ENCODE results near the gene DENND1A.
A peak's percentile ranks its signal among the peaks of the same experiment; 100 is the strongest.
"Not testable (repeated sequence)": the region's sequence is repeated elsewhere in the genome, so short reads cannot be mapped to it uniquely, and the experiment has no call there.

The DENND1A gene, protein sequence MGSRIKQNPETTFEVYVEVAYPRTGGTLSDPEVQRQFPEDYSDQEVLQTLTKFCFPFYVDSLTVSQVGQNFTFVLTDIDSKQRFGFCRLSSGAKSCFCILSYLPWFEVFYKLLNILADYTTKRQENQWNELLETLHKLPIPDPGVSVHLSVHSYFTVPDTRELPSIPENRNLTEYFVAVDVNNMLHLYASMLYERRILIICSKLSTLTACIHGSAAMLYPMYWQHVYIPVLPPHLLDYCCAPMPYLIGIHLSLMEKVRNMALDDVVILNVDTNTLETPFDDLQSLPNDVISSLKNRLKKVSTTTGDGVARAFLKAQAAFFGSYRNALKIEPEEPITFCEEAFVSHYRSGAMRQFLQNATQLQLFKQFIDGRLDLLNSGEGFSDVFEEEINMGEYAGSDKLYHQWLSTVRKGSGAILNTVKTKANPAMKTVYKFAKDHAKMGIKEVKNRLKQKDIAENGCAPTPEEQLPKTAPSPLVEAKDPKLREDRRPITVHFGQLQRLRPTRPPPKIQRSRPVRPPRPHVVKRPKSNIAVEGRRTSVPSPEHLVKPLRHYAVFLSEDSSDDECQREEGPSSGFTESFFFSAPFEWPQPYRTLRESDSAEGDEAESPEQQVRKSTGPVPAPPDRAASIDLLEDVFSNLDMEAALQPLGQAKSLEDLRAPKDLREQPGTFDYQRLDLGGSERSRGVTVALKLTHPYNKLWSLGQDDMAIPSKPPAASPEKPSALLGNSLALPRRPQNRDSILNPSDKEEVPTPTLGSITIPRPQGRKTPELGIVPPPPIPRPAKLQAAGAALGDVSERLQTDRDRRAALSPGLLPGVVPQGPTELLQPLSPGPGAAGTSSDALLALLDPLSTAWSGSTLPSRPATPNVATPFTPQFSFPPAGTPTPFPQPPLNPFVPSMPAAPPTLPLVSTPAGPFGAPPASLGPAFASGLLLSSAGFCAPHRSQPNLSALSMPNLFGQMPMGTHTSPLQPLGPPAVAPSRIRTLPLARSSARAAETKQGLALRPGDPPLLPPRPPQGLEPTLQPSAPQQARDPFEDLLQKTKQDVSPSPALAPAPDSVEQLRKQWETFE
- 16.1 to 18.4 reads per million in 2 donors for total RNA-seq

DNA sequence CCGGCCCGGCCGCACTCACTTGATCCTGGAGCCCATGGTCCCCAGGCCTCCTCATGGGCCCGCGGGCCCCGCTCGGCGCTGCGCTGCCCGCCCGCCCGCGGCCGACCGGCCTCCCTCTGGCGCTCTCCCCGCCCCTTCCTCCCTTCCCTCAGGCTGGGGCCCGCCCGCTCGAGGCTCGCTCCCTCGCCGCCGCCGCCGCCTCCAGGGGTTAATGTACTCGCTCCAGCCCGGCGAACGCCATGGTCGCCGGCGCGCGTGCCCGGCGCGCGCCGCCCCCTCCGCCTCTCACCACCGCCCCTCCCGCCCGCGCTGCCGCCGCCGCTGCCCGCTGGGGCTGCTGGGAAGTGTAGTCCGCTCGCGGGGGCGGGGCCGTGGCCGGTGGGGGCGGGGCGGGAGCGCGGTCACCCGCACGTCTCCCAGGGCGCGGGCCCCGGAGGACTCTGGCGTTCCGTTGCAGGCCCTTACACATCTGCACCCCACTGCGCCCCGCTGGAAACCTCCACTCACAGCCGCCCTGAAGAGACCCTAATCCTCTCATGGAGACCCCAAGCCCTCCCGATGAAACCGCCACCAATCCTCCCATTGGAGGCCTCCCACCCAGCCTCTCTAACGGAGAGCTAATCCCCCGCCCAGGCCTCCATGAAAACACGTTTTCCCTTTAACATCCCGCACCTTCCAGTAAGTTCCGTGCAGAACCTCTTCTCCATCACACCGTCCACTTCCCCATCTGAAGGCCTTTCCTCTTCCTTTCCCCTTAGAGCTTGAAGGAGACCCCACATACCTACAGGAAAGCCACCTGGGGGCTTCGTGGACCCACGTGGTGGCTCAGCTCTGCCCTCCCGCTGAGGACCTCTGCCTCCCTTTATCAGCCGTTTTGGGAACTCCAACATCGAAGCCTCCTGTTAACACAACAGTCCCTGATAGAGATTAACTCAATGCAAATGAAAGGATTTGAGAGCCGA, at the start of gene DENND1A:
Gene DENND1A, minus strand, starts transcription at position 257 of the 962 bp plus-strand sequence. Its CDS starts 221 bp downstream, at position 36.
- peak; percentile 81 for DNase-seq

DNA sequence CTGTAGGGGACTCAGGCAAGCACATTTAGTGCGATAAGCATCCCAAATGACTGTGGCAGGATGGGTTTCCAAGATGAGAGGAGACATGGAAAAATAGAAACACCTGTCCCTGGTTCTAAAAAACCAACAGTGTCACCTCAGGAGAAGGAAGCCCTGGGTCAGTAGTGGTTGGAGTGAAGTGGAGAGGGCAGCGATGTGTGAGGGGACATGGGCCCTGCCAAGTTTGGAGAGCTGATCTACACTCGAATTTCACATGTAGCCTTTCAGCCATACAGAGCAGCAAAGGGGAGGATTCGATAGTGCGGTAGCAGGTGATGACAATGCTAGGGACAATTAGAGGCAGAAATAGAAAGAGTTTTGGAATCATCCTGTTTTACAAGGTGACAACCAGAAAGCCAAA, 49.1 kb upstream of the DENND1A start:
- no peak for DNase-seq

DNA sequence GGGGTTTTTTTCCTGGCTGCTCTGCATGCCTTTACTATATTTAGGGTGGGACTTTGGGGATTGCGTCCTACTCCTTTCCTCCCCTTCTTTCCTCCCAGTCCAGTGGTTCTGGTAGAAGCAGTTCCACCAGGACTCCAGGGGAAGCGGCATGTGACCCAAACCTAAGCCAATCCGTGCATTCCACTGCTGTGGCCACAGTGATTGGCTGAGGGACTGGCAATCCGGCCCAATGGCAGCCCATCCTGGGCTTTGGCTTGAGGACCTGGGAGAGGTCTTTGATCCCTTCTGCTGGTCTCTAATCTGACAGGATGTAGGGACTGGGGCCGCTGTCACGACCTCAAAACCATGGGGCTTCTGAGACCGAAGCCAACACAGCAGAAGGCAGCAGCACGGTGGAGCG, 46.7 kb upstream of the DENND1A start:
- not testable (repeated sequence) for DNase-seq

DNA sequence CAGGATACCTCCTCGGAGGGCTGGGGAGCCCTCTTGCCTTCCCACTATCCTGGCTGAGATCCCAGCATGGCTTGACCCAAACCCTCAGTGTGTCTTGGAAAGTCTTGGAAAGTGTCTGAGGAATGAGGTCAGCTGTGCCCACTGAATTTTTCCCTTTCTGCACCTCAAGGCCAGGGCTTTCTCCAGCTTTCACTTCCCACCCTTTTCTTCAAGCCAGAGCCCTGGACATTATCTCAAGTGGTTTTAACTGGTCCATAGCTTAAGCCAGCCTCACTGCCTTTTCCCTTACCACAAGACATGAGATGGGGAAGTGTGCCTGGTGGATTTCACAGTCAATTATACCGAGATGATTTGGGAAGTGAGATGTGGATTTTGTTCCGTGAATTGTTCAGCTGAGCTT, 45.9 kb upstream of the DENND1A start:
- DNase-seq, result no peak

DNA sequence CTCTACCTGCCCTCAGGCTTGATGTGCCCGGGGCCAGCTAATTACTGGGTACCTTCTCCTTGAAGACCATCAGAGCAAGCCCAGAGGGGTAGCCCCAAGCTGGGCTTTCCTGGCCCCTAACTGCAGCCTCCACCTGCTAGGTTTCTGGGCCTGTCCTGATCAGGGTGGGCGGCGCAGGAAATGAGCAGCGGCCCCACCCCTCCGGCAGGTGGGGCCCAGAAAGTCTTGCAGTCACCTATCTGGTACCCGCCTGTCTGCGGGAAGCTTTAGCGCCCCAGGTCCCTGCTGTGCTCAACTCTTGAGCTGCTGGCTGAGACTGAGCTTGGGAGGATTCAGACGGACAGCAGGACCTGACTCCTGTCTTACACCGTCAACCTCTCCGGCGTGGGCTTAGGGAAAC, 44.5 kb upstream of the DENND1A start:
- DNase-seq, result no peak

DNA sequence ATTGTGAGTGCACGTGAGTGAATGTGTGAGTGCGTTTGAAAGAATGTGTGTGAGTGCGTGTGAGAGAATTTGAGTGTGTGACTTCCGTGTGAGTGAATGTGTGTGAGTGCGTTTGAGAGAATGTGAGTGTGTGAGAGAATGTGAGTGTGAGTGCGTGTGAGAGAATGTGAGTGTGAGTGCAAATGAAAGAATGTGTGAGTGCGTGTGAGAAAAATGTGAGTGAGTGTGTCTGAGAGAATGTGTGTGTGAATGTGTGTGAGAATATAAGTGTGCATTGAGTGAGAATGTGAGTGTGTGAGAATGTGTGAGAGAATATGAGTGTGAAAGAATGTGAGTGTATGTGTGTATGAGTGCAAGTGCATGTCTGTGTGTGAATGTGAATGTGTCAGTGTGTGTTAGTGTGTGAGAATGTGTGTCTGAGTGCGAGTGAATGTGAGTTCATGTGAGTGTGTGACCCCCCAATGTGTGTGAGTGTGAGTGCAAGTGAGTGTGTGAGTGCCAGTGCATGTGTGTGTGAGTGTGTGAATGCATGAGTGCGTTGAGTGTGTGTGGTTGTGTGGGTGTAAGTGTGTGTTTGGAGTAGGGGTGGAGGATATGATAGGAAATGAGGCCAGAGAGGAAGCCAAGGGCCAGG, 43.8 kb upstream of the DENND1A start:
- DNase-seq, result no peak

DNA sequence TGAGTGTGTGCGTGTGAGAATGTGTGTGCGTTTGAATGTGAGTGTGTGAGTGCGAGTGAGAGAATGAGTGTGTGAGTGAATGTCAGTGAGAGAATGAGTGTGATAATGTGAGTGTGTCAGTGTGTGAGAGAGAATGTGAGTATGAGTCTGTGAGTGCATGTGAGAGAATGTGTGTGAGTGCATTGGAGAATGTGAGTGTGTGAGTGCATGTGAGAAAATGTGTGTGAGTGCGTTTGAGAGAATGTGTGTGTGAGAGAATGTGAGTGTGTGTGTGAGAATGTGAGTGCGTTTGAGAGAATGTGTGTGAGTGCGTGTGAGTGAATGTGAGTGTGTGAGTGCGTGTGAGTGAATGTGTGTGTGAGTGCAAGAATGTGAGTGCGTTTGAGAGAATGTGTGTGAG, 42.7 kb upstream of the DENND1A start:
- no peak for DNase-seq

DNA sequence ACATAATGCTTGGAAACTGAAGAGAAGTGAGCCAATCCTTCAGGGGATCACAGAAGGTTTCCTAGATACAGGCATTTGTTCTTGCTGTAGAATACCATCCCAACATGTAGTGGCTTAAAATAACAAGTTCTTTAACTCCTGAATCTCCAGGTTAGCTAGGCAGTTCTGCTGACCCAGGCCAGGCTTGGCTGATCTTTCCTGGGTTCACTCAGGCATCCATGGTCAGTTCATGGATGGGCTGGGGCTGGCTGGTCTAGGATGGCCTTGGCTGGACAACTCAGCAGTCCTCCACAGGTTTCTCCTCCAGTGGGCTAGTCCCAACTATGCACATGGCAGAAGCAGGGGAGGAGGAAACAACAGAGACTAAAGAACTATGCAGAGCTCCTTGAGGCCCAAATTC, 37.4 kb upstream of the DENND1A start:
- DNase-seq, result no peak

DNA sequence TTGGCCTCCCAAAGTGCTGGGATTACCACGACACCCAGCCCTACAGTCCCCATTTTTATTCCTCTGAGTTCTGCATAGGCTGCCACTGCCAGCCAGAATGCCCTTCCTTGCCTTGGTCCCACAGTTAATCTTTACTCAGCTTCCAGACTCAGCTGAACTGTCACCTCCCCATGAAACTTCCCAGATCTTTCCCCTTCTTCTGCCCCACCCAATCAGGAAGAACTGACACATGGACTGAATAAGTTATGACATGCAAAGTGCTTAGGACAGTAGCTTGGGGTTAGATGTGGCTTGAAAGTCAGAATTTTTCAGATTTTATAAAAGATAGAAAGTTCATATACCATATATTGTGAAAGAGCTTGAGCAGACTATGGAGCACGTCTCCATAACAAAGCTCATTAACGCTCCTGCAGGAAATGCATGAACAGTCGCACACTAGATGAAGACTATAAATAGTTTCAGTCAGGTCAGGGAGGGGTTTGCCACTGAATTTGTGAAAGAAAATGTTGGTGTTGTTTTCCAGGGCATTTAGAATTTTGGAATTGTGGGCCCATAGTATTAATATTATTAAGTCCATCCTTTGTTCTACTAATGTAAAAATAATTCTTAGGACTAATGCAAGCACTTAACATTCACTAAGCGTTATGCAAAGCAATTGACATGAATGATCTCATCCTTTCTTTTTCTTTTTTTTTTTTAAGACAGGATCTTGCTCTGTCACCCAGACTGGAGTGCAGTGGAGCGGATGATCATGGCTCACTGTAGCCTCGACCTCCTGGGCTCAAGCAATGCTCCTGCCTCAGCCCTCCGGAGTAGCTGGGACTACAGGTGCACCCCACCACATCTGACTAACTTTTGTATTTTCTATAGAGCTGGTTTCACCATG, 36.1 kb upstream of the DENND1A start:
- no peak for DNase-seq

DNA sequence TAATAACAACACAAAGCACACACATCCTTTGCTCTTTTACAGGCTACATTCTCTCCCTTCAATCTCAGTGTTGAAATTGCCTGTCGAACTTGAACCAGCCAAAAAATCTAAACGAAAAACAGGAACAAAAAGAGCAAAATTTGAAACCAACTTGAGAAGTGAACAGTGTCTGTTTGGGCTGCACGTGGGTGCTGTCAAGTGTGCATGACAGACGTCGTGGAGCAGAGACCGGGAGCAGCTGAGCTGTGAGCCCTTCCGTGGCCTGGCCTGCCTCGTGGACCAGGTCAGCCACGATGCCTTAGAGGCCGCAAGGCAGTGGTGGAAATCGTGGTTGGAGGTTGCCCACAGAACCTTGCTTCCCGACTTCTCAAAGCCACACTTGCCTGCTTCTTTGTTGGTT, 34.8 kb upstream of the DENND1A start:
- no peak for DNase-seq

DNA sequence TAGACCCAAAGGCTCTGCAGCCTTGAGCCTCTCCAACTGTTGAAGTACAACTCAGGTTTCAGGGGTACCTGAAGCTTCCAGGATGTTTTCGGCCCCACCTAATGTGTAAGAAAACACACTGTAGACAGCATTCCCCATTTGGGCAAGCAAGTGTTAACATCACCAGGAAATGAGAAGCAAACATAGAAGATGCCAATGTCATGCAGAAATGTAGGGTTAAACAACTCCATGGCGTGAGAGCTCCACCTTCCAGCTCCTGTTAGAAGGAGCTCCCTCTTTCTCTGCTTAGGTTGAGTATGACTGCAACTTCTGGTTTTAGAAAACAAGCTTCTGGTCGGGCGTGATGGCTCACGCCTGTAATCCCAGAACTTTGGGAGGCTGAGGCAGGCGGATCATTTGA, 31.0 kb upstream of the DENND1A start:
- no peak for DNase-seq

DNA sequence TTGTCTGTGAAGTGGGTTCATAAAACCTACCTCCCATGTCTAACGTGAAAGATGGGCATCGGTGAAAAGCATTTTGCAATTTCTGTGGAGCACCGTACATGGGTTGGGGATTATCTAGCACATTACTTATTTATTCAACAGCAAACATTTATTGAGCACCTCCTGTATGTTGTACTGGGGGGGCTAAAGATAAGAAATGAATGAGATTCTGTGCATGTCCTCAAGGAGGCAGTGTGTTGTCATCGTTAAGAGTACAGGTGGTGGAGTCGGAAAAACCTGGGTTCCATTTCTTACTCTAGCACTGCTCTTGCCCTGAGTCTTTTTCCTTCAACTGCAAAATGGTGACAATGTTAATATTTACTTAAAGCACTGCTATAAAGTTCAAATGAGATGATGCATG, 30.4 kb upstream of the DENND1A start:
- DNase-seq, result no peak

DNA sequence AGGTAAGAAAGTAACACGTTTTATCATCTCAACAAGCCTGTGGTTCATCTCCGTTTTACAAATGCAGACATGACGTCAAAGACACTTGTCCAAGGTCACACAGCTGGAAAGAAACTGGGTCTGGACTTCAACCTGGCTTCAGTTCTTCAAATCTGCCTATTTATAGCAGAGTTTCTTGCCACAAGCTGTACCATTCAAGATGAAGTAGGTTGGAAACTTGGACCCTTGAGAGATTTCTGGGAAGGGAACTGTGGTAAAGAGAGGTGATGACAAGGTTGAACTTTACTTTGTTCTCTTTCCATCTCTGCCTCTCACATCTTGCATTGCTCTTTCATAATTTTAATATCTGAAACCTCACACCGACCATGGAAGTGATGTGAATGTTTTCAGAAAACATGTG, 29.9 kb upstream of the DENND1A start:
- no peak for DNase-seq

DNA sequence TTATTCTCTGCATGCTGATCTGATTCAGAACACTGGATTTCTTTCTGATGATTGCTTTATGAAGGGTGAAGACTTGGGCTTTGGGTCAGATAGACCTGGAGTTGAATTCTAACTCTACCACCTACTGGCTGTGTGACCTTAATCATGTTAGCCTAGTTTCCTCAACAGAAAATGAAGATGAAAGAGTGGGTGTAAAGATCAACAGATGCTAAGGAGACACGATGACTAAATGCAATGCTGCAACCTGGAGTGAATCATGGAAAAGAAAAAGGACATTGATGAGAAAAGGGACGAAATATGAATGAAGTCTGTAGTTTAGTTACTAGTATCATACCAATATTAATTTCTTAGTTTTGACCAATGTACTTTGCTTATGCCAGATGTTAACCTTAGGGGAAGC, 27.8 kb upstream of the DENND1A start:
- no peak for DNase-seq

DNA sequence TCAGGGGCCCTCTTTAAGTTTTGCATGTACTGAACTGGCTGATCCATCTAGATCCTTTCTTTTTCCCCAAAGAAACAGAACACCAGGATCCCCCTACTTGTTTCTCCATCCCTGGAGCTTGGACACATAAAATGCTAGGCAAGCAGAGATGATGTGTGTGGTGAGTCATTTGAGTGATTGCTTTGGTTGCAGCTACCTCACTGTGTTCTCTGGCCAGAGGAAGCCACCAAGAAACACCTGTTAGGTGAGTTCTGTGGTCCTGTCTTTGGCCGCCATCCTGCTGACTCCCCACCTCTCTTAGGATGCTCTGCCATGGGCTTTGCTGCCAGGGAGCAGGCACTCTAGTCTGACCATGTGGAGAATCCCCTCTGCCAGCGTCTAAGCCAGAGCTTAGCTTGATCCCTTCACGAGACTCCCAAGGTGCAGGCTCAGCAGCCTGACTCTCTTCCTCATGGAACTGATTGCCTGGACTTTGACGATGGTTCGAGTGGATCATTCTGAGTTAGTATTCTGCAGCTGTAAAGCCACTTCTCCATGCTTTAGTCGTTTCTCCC, 27.3 kb upstream of the DENND1A start:
- no peak for DNase-seq

DNA sequence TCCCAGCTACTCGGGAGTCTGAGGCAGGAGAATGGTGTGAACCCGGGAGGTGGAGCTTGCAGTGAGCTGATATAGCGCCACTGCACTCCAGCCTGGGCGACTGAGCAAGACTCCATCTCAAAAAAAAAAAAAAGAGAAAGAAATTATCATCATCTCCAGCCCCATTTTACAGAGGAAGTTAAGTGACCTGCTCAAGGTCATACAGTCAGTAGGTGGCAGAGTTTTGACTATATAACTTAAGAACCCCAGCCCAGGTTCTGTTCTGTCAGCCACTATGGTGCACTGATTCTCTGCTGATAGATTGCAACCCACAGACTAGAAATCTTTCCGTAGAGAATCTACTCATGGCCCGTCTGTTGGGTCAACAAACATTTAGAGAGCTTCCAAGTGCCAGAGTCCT, 25.7 kb upstream of the DENND1A start:
- no peak for DNase-seq

DNA sequence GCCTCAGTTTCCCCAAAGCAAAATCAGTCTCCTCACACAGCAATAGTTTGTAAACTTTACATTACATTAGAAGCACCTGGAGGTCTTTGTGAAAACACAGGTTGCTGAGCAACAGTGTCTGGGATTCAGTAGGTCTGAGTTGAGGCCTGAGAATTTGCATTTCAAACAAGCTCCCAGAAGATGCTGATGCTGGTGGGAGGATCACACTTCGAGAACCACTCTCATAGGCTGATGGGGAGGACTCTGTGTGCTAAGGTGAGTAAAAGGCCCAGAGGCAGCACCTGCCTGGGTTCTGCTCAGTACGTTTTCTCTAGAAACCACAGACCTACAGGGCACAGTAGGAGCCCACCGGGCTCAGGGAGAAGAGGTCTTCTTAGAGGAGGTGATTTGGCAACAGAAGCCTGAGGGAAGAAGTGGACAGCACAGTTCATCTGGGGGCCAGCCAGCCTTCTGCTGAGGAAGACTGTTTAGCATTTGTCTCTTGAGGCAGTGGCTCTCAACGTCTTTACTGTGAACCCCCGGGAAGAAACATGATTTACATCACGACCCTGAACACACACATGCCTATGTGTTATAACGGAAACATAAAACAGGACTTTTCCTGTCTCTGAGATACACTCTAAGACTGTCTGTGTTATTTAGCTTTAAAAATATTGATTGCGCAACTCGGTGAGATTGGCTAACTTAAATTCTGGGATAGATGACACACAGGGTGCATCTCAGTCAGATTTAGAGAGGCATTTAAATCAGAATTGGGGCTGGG, 24.8 kb upstream of the DENND1A start:
- DNase-seq, result no peak

DNA sequence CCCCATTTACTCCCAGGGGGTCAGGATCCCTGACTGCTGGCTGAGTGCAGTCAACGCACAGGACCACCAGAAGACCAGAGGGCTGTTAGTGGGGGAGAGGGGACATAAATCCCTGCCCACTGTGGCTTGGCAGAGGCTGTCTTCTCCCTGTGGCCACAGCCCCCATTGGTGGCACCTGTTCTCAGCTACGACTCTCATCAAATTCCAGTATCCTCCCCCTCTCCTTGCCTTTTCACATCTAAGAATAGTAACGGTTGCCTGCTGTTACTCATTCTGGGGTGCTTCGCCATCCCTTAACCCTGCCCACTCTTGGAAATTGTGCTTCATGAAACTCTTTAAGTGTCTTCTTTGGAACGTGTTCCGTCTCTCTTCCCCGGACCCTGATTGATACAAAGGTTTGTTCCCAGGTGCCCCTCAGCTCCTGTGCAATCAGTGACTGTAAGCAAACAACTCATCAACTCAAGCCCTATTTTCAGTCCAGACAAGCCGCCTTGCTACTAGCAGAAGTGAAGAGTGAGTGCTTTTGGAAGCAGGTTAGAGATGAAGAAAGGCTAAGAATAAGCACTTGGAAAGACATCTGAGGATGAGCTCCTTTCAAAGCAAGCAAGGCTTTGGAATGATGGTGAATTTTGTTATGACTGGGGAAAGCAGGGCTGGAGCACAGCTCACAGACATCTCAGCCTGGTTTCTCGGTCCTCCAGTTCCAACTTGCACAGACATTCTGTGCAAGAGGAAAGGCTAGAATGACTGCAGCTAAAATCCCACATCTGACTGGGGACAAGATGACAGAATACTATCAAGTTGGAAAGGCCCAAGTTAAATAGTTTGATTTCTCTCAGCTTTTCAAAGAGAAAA, 22.9 kb upstream of the DENND1A start:
- no peak for DNase-seq

DNA sequence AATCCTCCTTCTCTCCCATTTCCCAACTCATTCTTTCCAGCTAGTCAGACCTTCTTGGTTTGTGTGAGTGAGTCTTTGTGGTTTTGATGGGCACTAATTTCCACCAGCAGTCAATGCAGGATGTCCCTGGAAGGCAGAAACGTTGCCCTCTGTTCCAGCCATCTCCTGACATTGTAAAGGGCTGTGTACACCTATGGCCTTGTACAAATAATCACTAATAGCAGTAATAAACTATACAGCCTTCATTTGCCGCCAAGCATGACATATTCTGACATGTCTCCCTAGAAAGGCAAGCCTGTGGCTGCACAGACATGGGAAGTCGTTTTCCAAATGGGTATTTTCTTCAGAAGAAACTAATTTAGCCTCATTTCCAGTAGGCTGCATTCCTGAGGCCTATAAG, 18.4 kb upstream of the DENND1A start:
- no peak for DNase-seq
